HG03196 (cell line): ENCODE results near the gene AMN1.
"Not testable (repeated sequence)": the region's sequence is repeated elsewhere in the genome, so short reads cannot be mapped to it uniquely, and the experiment has no call there.

Source experiments
- ATAC-seq: cut with Tn5 transposase; IDR thresholded peaks from one replicate; pipeline ENCODE4 v1.9.1; 2021; ENCODE audit not compliant: unreplicated experiment

The AMN1 gene

GRCh38 chr12:31733549-31734432 lies 5.0 kb upstream of the AMN1 start:
- not testable (repeated sequence) for ATAC-seq

- no peak for ATAC-seq
These were observed 4.2 kb upstream of the AMN1 start for GRCh38 chr12:31732926-31733548.

DNA sequence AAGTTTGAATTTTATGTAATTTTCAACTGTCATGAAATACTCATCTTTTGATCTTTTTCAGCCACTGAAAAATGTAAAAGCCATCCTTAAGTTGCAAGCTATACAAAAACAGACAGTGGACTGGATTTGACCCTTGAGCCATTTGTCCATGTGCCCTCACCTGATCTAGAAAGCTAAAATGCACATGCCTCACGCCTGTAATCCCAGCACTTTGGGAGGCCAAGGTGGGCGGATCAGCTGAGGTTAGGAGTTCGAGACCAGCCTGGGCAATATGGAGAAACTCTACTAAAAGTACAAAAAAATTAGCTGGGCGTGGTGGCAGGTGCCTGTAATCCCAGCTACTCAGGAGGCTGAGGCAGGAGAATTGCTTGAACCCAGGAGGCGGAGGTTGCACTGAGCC lies 2.4 kb upstream of the AMN1 start:
- not testable (repeated sequence) for ATAC-seq

DNA sequence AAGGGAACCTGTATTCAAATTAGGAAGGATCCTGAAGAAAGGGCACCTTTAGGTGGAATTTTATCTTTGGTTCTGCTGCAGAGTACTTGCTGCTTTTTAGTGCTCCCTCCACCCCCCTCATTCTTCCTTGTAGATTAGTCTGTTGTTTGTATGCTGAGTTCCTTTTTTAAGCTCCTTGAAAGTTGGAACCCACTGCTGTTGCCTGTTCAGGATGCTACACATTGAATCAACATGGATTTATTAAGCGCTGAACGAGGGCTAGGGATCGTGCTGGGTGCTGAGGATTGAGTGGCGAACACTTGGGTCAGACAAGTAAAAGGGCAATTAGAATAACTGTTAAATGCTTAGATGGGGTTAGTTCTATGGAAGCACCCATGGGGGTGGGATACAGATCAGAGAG lies 884 bp upstream of the AMN1 start:
- no peak for ATAC-seq

GRCh38 chr12:31728289-31728916 lies 418 bp downstream of the AMN1 start:
- ATAC-seq: peak; percentile 8

- ATAC-seq: no peak
These were observed 1.6 kb downstream of the AMN1 start for GRCh38 chr12:31727192-31727591.

DNA sequence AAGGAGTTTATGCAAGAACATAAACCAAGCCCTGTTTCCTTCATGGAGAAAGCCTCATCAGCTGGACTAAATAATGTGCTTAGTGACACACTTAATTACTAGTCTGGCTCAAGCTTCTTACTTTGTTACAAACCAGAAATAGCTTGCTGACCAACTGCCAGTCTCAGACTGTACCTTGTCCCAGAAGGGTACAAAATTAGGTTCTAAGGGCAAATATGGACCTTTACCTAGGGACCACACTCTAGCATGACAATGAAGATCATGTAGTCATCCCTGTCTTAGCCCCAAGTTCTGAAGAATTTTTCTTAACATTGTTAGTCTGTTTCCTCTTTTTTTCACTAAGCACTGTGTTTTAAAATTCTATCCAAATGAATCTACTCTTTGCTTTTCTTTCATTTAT lies 2.2 kb downstream of the AMN1 start:
- ATAC-seq: no peak

DNA sequence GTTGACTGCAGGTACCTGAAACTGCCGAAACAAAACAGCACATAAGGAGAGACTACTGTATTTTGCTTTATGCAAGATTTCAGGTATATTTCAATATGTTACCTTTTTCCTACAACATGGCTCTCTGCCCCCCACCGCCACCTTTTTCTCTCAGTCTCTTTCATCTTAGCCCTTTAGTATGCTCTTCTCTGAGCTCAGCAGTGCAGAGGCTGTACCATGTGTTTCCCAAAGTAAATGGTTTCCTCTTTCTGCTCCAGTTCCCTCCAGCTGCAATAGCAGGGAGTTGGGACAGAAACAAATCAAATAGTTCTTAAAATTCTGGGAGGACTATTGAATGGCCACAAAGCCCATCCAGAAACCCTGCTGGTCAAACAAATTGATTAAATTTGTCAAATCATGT lies 4.3 kb downstream of the AMN1 start:
- no peak for ATAC-seq

DNA sequence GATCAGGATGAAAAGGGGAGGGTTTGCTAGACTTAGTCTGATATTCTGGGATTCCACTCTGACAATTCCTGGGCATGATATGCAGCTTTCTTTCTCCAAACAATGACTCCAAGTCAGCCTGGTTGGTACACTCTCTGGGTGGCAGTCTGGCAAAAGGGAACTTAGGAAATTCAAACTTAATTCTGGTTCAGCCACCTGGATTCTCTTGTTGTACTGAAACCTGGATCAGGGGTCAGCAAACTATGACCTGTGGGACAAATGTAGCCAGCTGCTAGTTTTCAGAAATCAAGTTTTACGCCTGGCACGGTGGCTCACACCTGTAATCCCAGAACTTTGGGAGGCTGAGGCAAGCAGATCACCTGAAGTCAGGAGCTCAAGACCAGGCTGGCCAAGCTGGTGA lies 6.2 kb downstream of the AMN1 start:
- ATAC-seq: no peak

DNA sequence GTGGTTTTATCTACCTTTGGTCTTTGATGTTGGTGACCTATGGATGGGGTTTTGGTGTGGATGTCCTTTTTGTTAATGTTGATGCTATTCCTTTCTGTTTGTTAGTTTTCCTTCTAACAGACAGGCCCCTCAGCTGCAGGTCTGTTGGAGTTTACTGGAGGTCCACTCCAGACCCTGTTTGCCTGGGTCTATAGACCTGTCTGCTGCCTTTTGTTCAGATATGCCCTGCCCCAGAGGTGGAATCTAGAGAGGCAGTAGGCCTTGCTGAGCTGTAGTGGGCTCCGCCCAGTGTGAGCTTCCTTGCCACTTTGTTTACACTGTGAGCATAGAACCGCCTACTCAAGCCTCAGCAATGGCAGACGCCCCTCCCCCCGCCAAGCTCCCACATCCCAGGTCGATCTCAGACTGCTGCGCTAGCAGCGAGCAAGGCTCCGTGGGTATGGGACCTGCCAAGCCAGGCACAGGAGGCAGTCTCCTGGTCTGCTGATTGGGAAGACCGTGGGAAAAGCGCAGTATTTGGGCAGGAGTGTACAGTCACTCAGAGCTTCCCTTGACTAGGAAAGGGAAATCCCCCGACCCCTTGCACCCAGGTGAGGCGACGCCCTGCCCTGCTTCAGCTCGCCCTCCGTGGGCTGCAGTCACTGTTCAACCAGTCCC lies 10.2 kb downstream of the AMN1 start:
- ATAC-seq: not testable (repeated sequence)

- not testable (repeated sequence) for ATAC-seq
These were observed 11.8 kb downstream of the AMN1 start for GRCh38 chr12:31716998-31717397.

DNA sequence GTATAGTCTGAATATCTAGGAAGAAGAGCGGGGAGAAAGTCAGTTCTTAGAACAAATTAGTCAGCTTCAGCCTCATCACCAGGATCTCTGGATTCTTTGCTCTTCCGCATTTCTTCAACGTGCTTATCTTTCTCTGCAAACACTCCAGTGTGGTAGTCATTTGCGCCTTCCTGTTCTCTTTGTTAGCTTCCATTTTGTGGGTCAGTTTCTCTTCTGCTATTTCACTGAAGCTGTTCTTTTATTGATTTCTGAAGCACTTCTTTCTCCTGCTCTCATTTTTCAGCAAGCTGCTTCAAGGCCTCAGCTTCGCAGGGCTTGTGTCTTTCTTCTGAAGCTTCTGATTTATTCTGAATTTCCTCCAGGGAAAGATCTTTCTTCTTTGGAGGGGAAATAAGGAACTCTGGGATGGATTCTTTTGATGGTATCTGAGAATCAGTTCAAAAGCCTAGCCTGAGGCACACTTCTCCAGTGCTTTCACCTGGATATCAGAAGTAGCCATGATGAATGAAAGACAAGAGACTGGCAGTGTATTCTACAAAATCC lies 13.5 kb downstream of the AMN1 start:
- ATAC-seq: no peak

GRCh38 chr12:31714406-31715271 lies 14.2 kb downstream of the AMN1 start:
- no peak for ATAC-seq

DNA sequence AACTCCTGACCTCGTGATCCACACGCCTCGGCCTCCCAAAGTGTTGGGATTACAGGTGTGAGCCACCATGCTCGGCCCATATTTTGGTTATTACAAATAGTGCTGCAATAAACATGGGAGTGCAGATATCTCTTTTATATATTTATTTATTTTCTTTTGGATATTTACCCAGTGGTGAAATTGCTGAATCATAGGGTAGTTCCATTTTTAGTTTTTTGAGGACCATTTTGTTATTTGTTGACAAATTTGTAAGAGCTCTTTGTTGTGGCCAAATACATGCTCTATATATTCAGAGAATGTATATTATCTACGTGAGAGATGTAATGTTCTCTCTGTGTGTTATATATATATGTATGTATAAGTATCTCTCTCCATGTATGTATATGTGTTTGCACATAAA lies 15.9 kb downstream of the AMN1 start:
- ATAC-seq: no peak

GRCh38 chr12:31710021-31710818 lies 18.6 kb downstream of the AMN1 start:
- ATAC-seq: no peak

- not testable (repeated sequence) for ATAC-seq
These were observed 20.7 kb downstream of the AMN1 start for GRCh38 chr12:31708118-31708517.

GRCh38 chr12:31705621-31706020 lies 23.2 kb downstream of the AMN1 start:
- ATAC-seq: no peak

DNA sequence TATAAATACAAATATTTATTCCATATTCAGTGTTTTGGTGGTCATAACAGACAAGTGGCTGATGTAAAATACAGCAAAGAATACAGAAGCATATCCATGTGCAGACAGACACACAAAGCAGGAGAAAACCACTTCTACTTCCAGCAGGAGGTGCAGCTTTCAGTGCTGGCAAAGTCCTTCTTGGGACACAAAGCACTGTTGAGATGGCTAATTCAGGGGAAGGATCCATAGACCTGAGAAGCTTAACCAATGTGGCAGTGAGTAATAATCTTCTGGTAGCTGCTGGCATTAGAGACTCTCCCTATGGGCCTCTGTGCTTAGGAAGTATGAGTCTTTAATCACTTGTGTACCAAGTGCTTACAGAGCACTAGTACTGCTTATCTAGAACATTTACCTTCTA lies 26.8 kb downstream of the AMN1 start:
- no peak for ATAC-seq

GRCh38 chr12:31689921-31690320 lies 38.9 kb downstream of the AMN1 start:
- not testable (repeated sequence) for ATAC-seq
